Neutrophil (primary cell): Measurements from ENCODE around the gene KMO.
A peak's percentile ranks its signal among the peaks of the same experiment; 100 is the strongest.

Source experiments
- H3K27ac ChIP-seq: fragments of 200-600 bp; sonication (generic); 2 replicates; pipeline ENCODE4 v1.5.1; 2016; ENCODE audit warnings: mild to moderate bottlenecking, moderate library complexity
- H3K27me3 ChIP-seq: fragments of 200-600 bp; sonication (generic); 2 replicates; pipeline ENCODE4 v1.6.0; 2016; ENCODE audit warnings: mild to moderate bottlenecking
- H3K36me3 ChIP-seq: fragments of 200-600 bp; sonication (generic); 2 replicates; pipeline ENCODE4 v1.5.1; 2017
- H3K4me1 ChIP-seq, 2 experiments: fragments of 200-600 bp in 1 of 2; sonication (generic) in 1 of 2; 1 replicate in 1 of 2; 2 replicates in 1 of 2; pipeline versions ENCODE4 v1.5.1 to v1.6.1; 2013 to 2016; ENCODE audit warnings: low read depth in 1 of 2, low read length in 1 of 2, mild to moderate bottlenecking in 1 of 2, moderate library complexity in 1 of 2; ENCODE audit not compliant: control insufficient read depth in 1 of 2, insufficient read depth in 1 of 2
- H3K4me3 ChIP-seq, 2 experiments: fragments of 200-600 bp in 1 of 2; sonication (generic) in 1 of 2; 1 replicate in 1 of 2; 2 replicates in 1 of 2; pipeline ENCODE4 v1.5.1; 2013 to 2016; ENCODE audit warnings: low read depth in 1 of 2, low read length in 1 of 2, mild to moderate bottlenecking in 1 of 2, moderate library complexity in 1 of 2
- H3K9me3 ChIP-seq: fragments of 200-600 bp; sonication (generic); 2 replicates; pipeline ENCODE4 v1.5.1; 2016
- TF ChIP-seq, protein P1 (sequence below): fragments of 200-600 bp; sonication (generic); IDR thresholded peaks from 2 replicates; pipeline ENCODE4 v1.5.1; 2016; ENCODE audit warnings: antibody characterized with exemption

Gene KMO

DNA sequence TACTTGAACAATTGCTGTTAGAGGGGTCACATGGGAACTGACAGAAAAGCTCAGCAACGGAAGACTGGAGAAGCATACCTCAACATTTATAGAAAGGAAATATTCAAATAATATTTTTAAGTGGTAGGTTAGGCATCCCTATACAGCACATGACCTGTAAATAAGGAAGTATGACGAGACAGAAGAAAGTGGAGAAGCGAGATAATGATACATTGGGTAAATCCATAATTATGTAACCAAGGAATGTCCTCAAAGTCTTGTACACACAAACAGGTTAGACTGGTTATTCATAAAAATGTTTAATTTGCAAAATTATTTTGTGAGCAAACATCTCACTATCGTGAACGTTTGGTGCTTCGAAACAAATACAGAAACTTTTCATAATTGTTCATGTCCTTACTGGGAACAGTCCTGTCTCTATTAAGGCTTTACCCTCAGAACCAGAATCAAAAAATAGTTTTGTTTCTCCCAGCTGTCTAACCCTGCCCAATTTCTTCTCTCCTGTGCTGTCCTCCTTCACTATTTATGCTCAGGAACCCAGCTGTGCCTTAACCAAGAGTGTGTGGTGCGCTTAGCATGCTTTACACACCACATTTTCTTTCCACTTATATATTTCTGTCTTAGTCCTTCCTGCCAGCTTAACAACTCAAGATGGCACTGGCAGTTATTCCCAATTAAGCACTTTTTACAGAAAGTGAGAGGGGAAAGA lies 10.2 kb downstream of the KMO start:
- no peaks in the 10 kb centered on the region for H3K9me3 ChIP-seq
- TF ChIP-seq, protein P1, sequence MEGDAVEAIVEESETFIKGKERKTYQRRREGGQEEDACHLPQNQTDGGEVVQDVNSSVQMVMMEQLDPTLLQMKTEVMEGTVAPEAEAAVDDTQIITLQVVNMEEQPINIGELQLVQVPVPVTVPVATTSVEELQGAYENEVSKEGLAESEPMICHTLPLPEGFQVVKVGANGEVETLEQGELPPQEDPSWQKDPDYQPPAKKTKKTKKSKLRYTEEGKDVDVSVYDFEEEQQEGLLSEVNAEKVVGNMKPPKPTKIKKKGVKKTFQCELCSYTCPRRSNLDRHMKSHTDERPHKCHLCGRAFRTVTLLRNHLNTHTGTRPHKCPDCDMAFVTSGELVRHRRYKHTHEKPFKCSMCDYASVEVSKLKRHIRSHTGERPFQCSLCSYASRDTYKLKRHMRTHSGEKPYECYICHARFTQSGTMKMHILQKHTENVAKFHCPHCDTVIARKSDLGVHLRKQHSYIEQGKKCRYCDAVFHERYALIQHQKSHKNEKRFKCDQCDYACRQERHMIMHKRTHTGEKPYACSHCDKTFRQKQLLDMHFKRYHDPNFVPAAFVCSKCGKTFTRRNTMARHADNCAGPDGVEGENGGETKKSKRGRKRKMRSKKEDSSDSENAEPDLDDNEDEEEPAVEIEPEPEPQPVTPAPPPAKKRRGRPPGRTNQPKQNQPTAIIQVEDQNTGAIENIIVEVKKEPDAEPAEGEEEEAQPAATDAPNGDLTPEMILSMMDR, result no peak
- H3K27ac ChIP-seq, result peak overlapping the region; percentile 29
- no peaks in the 10 kb centered on the region for H3K27me3 ChIP-seq
- no peak overlapping the region for H3K4me3 ChIP-seq
- no peaks in the 10 kb centered on the region for H3K36me3 ChIP-seq
- H3K4me1 ChIP-seq, result peaks cover 0 to 12% of the 10 kb centered on the region in 2 experiments

DNA sequence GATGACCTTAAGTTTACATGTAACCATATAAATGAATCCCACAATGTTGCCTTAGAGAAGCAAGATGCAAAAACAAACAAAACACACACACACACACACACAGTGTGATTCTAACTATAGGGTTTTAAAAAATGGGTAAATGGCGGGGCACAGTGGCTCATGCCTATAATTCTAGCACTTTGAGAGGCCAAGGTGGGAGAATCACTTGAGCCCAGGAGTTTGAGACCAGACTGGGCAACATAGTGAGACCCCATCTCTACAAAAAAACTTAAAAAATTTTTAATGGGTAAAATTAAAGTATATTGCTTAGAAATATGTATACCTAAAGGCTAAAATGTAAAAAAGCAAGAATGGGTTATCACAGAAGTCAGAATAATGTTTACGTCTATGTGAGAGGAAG lies 15.8 kb downstream of the KMO start:
- TF ChIP-seq, protein P1, result no peak
- Histone ChIP-seq H3K9me3 (no peaks in the 10 kb centered on the region), H3K27ac (no peak overlapping the region), H3K4me3 (no peak overlapping the region), H3K36me3 (no peaks in the 10 kb centered on the region), H3K27me3 (no peaks in the 10 kb centered on the region), H3K4me1 (peaks cover 27 to 28% of the 10 kb centered on the region in 2 experiments)

DNA sequence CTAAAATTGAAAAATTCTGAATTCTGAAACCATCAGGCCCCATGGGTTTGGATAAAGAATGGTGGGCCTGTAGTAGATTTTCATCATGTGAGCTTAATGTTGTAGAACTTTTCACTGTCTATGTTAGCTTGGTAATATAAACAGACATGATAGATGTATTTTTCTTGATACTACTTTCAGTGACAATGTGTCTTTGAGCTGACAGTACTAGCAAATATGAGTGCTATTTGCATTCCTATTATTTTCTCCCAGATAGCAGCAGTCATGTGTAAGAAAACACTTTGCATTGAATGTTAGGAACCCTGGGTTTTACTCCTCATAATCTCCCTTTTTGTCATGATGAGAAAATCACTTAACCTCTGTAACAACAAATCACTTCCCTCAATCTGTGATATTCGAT lies 18.1 kb downstream of the KMO start:
- no peaks in the 10 kb centered on the region for H3K36me3 ChIP-seq
- H3K27me3 ChIP-seq, result no peaks in the 10 kb centered on the region
- no peak overlapping the region for H3K4me3 ChIP-seq
- H3K9me3 ChIP-seq, result no peaks in the 10 kb centered on the region
- H3K27ac ChIP-seq, result peak overlapping the region; percentile 89
- peaks cover 32 to 44% of the 10 kb centered on the region in 2 experiments for H3K4me1 ChIP-seq
- TF ChIP-seq, protein P1, result no peak

DNA sequence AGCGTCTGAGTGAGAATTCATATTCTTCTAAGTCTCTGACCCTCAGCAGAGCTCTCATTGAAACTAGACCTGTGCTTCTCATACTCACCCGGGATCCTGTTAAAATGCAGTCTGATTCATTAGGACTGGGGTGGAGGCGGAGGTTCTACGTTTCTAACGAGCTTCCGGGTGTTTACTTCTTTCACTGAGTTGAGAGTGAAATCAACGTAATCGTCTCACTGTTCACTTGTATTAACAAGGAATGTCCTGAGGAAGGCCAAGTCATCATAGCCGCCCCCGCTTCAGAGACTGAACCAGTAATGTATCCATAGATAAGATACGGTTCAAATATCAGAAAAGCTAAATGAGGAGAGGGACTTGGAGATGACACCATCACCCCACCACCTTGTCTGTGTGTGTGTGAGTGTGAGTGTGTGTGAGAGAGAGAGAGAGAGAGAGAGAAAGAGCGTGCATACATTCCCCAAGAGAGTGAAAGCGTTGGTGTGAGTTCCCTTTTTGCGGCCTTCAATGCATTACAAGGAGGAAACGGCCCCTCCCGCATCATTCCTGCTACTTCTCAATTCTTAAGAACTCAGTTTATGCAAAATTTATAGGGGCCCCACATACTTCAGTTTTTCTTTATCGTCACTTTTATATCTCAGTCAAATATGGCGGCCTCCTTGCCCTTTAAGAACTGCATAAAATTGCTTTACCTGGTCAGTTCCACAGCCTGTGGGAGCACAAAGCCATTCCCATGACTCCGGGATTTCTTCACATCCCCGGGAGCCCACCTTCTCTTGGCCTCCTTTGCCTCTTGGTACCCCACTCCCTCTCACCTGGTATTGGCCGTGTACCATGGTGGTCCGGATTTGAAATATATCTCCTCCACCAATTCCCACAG lies 19.8 kb downstream of the KMO start:
- TF ChIP-seq, protein P1, result no peak
- Histone ChIP-seq H3K27ac (peak overlapping the region; percentile 89), H3K27me3 (no peaks in the 10 kb centered on the region), H3K36me3 (no peaks in the 10 kb centered on the region), H3K4me1 (peaks cover 32 to 44% of the 10 kb centered on the region in 2 experiments), H3K9me3 (no peaks in the 10 kb centered on the region), H3K4me3 (peak overlapping the region; percentile 59 to 64)

DNA sequence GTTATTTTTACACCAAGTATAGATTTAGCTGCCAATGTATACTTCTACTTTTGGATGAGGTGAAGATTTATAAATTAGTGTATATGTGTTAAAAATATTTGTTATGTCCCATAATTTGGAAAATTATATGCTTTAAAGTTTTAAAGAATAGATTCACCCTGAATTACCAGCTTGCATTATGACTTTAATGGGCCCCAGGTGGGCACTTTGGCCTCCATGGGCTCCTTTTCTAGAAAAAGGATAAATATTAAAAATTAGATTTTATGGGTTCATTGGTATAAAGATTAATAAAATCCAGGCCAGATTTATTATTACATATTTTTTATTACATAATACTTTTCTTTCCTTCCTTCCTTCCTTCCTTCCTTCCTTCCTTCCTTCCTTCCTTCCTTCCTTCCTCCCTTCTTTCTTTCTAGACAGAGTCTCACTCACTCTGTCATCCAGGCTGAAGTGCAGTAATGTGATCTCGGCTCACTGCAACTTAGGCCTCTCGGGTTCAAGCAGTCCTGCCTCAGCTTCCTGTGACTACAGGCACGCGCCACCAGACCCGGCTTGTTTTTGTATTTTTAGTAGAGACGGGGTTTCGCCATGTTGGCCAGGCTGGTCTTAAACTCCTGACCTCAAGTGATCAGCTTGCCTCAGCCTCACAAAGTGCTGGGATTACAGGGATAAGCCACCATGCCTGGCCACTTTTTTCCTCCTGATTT lies 21.9 kb downstream of the KMO start:
- H3K9me3 ChIP-seq, result no peaks in the 10 kb centered on the region
- H3K36me3 ChIP-seq, result no peaks in the 10 kb centered on the region
- H3K4me3 ChIP-seq, result no peak overlapping the region
- no peaks in the 10 kb centered on the region for H3K27me3 ChIP-seq
- H3K4me1 ChIP-seq, result peaks cover 32 to 58% of the 10 kb centered on the region in 2 experiments
- peak overlapping the region; percentile 89 for H3K27ac ChIP-seq
- TF ChIP-seq, protein P1, result no peak
